ENCODE data around the gene GAS6.

GAS6 gene

GRCh38 chr13:113851826-113852535, 11.9 kb downstream of the GAS6 start:
- DNase-seq (no peak), ATAC-seq (no peak)

- no peak for ATAC-seq
Measured at GRCh38 chr13:113851480-113851803, 12.4 kb downstream of the GAS6 start.

DNA sequence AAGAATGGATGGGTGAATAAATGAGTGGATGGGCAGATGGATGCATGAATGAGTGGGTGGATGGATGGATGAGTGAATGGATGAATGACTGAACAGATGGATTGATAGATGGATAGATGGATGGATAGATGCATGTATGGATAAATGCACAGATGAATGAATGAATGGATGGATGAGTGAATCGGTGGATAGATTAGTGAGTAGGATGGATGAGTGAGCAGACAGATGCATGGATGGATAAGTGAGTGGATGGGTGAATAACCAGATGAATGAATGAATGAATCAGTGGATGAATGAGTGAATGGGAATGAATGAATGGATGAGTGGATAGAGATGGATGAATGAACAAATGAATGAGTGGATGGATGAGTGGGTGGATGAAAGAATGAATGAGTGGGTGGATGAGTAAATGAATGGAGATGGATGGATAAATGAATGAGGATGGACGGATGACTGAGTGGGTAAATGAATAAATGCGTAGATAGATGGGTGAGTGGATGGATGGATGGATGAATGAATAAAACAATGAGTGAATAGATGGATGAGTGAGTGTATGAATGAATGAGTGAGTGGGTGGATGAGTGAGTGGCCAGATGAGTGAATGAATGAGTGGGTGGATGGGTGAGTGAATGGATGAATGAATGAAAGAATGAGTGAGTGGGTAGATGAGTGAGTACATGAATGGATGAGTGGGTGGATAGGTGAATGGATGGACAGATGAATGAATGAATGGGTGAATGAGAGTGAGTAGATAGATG, 13.0 kb downstream of the GAS6 start:
- no peak for ATAC-seq
- DNase-seq, result no peak

More at GRCh38 chr13:113851480-113851803, 12.4 kb downstream of the GAS6 start:
- no peak for DNase-seq

DNA sequence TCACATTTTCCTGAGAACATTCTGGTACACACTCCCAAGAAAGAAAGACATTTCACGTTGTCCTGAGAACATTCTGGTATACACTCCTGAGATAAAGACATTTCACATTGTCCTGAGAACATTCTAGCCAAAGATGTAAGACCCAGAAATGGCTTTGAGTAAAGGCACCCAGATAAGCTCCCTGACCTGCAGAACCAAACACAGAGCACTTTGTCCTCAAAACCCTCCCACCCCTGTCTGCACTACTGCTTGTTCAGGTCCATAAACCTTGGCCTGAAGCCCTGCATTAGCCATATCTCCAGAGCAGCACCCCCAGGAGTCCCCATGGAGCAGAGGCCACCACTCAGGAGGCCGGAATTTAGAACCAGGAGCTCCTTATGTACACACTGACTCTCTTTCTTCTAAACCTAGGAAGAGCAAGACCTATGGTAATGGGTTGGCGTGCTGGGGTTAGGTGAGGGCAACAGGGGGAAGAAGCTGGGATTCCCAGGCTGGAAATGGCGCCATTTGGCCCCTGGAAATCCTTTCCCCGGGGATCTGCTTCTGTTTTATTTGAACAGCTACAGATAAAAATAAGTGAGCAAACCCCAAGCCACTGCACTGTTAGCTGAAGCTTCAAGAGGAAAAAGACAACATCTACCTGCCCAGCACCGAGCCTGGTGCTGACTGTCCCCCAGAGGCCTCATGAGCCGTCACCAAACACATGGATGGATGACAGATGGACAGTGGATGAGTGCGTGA, 13.7 kb downstream of the GAS6 start:
- no peak for ATAC-seq
- DNase-seq, result no peak

DNA sequence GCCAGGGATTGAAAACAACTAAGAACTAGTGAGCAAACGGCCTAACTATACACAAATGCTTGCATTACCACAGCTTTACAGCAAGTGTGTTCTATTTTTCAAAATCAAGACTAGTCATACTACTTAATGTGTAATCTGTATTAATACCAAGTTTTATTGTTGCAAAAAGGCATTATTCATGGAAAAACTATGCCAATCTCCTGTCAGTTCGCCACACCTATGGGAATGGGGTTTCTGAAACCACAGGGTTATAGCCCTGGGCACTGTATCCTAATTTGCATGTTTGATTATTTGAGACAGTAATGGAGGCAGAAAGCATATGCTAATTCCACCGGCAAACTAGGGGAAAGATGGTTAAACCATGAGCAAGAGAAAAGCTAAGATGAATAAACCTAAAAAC, 14.3 kb downstream of the GAS6 start:
- DNase-seq (no peak), ATAC-seq (no peak)

- DNase-seq (no peak), ATAC-seq (no peak)
Measured at GRCh38 chr13:113848431-113849260, 15.2 kb downstream of the GAS6 start.

GRCh38 chr13:113848020-113848419, 15.9 kb downstream of the GAS6 start:
- DNase-seq (no peak), ATAC-seq (no peak)

DNA sequence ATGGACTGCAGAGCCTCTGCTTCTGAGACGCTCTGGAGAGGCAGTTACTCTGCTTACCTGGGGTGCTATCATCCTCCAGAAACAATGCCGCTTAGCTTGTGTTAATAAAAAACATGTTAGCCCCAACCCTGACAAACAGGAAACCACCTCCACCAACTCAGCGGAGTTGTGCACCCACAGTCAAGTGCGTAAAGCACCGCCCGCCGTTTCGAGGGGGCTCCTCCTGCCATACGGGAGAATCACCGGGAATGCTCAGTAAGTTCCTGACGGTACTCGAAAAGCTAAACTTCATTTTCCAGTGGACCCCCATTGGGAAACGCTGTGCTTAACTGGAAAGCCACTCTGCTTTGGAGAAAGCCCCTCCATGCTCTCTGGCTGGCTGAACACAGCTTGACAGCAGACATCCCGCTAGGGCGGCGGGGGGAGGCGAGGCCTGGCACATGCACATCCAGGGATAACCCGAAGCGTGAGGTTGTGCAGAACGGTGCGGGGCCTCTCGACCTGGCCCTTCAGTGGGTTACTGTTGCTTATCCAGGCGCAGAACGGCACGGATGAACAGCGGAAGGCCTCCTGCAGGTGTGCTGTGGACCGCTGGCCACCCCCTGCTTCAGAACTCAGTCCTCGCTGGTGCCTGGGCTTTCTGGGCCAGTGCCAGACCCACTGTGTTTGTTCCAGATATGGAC, 17.1 kb downstream of the GAS6 start:
- DNase-seq (no peak), ATAC-seq (peak; percentile 17)

DNA sequence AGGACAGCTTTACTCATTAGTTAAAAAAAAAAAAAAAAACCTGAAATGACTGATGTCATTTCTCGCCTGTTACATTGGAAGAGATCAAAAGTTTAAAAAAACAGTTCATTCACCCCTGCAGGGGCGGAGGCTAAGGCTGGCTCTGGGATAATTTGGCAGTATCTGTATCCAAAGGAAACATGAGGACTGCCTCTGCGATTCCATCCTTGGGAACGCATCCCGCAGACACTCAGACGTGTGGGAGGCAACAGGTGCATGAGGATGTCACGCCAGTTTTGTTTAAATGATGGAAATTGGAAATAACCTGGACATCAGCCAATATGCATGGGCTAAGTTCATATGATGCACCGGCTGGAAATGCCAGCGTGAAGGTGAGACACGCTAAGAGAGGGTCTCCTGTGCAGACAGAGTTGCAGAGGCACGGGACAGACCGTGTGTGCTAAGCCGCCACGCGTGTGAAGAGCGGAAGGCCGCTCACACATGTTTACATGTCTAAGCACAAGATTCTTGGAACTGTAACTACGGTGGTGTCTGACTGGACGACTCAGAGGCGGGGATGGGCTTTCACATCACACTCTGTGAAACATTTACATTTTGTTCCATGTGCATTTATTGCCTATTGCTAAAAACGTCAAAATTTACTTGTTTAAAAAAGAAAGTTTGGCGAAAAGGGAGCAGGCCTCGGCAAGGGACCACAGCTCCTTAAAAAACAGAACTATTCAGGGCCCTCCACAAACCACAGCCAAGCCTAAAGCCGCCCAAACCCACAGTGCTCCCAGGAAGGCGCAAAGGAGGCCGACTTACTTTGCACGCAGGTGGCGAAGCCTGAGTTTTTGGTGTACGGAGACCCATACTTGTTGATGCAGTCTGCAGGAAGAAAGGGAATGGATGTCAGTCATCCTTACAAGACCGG, 17.9 kb downstream of the GAS6 start:
- ATAC-seq, result peak; percentile 12

GRCh38 chr13:113845055-113845454, 18.8 kb downstream of the GAS6 start:
- DNase-seq, result no peak
- ATAC-seq, result no peak

More for the DNA sequence above, 17.9 kb downstream of the GAS6 start:
- no peak for DNase-seq

GRCh38 chr13:113843864-113844556, 19.9 kb downstream of the GAS6 start:
- ATAC-seq (no peak), DNase-seq (no peak)

DNA sequence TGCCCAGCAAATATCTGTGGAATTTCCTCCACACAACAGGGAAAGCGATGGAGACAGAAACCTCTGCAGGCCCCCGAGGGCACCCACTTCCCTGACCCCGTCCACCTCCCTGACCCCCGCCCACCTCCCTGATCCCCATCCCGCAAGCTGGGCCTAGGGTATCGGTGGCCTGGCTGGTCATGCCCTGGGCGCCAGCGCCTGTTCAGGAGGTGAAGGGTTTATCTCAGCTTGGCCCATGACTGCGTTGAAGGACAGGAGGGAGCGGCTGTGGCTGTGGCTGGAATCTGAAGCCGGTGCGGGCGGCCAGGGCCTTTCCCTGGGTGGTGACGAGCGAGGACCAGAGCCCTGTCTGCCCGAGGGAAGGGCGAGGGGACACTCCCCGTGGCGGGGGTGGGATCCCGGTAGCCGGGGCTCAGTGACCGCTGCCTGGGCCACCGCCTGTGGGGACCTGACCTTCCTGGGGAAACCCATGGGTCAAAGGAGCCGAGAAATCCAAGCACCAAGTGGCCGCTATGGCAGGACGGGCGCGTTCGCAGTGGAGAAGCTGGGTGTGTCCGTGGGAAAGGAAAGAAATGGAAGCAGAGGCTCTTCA, 20.7 kb downstream of the GAS6 start:
- DNase-seq, result no peak
- ATAC-seq, result no peak

DNA sequence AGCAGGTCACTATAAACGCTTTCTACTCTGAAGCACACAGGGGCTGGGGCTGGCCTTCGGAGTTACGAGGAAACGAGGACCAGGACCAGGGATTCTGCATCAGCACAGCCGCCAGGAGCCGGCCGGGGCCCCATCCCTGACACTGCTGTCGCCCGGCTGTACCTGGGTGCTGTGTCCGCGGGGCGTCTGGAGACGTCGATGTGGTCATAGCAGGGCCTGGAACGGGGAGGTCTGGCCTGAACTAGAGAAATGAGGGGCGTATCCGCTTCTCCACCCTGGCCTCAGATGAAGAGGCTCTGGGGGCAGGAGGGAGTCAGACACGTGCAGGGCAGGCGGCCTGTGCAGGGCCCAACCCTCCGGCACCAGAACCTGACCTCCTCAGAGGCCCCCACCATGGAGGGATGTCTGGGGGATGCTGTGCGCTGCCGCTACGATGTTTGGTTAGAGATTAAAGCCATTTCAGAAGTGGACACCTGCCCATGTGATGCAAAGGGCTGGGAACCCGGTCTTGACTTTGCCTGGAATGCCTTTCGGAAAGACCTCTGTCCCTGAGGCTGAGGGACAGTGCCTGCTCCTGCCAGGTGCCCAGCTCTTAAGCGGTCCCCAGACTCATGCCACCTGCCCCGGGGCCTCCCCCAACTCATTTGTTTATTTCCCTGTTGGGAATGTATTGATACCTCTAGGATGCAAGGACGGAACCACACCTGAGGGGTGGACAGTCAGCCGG, 21.4 kb downstream of the GAS6 start:
- ATAC-seq, result no peak
- no peak for DNase-seq

DNA sequence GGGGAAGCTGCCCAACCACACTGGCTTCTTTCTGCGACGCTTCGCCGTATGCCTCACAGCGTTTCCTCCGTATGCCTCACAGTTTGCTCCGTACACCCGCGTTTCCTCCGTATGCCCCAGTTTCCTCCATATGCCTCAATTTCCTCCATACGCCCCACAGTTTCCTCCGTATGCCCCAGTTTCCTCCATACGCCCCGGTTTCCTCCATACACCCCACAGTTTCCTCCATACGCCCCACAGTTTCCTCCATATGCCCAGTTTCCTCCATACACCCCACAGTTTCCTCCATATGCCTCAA, 22.6 kb downstream of the GAS6 start:
- ATAC-seq, result no peak
- DNase-seq, result no peak

- ATAC-seq, result no peak
- DNase-seq, result no peak
Measured at GRCh38 chr13:113840541-113841352, 23.1 kb downstream of the GAS6 start.

GRCh38 chr13:113839536-113840204, 24.2 kb downstream of the GAS6 start:
- DNase-seq (no peak), ATAC-seq (no peak)

DNA sequence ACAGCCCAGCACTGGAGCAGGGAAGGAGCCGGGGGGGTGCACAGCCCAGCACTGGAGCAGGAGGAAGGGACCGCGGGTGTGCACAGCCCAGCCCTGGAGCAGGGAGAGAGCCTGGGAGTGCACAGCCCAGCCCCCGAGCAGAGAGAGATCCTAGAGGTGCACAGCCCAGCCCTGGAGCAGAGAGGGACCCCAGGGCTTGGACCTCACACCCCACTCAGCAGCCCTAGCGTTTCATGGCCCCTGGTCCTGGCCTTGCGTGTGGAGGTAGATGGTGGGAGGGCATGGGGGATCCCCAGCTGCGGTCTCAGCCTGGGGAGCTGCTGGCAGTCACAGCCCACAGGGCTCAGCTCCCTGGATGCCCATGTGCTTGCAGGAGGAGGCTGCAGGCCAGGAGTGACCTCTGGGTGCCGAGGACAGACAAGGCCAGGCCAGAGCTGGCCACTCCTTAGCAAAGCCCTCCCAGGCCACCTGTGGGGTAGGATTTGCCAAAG, 25.1 kb downstream of the GAS6 start:
- DNase-seq, result no peak
- no peak for ATAC-seq
